GM23338 (cell line): ENCODE results near the gene PLA2G7. TPM values are rescaled to one million over a fixed set of nuclear protein-coding genes. Genes with fewer than 3 reads are reported as not detected.

Source experiments
- ATAC-seq: fragments of 200-7000 bp; cut with Tn5 transposase; 3 replicates; pipeline ENCODE4 v1.9.1; 2020
- DNase-seq: peaks from one replicate; pipeline ENCODE4 v3.0.0-alpha.2; 2015; ENCODE audit warnings: low spot score
- H2AFZ ChIP-seq: fragments of 200-600 bp; sonication (generic); 2 replicates; pipeline ENCODE4 v1.8.0; 2016; ENCODE audit warnings: antibody characterized with exemption, mild to moderate bottlenecking, moderate library complexity
- H3F3A ChIP-seq: fragments of 200-600 bp; sonication (generic); replicated peaks from 2 replicates; pipeline ENCODE4 v1.8.0; 2017; ENCODE audit warnings: antibody characterized with exemption, mixed run types, low read depth
- H3K27ac ChIP-seq: fragments of 200-600 bp; sonication (generic); 2 replicates; pipeline ENCODE4 v1.6.1; 2016; ENCODE audit warnings: low read depth
- H3K27me3 ChIP-seq: fragments of 200-600 bp; sonication (generic); 2 replicates; pipeline ENCODE4 v1.8.0; 2016; ENCODE audit warnings: mild to moderate bottlenecking, mixed run types, moderate library complexity; ENCODE audit not compliant: insufficient read depth
- H3K36me3 ChIP-seq: fragments of 200-600 bp; sonication (generic); 2 replicates; pipeline ENCODE4 v1.8.0; 2016; ENCODE audit warnings: mild to moderate bottlenecking; ENCODE audit not compliant: insufficient read depth
- H3K4me1 ChIP-seq: fragments of 200-600 bp; sonication (generic); 2 replicates; pipeline ENCODE4 v1.8.0; 2016; ENCODE audit warnings: mild to moderate bottlenecking, moderate library complexity; ENCODE audit not compliant: insufficient read depth
- H3K4me2 ChIP-seq: fragments of 200-600 bp; sonication (generic); 2 replicates; pipeline ENCODE4 v1.7.1; 2017; ENCODE audit warnings: mixed run types
- H3K4me3 ChIP-seq: fragments of 200-600 bp; sonication (generic); 2 replicates; pipeline ENCODE4 v1.6.1; 2016; ENCODE audit warnings: mixed run types
- H3K79me2 ChIP-seq: fragments of 200-600 bp; sonication (generic); replicated peaks from 2 replicates; pipeline ENCODE4 v1.8.0; 2017; ENCODE audit warnings: mild to moderate bottlenecking; ENCODE audit not compliant: insufficient read depth
- H3K9me2 ChIP-seq: fragments of 200-600 bp; sonication (generic); 2 replicates; pipeline ENCODE4 v1.8.0; 2017; ENCODE audit not compliant: insufficient read depth
- H4K20me1 ChIP-seq: fragments of 200-600 bp; sonication (generic); replicated peaks from 2 replicates; pipeline ENCODE4 v1.8.0; 2017; ENCODE audit warnings: mild to moderate bottlenecking; ENCODE audit not compliant: insufficient read depth
- H3K27ac Mint-ChIP-seq: 2 replicates; pipeline ENCODE4 v1.8.0; 2020; ENCODE audit warnings: inconsistent platforms, mild to moderate bottlenecking, moderate library complexity, mixed read lengths
- H3K27me3 Mint-ChIP-seq: 3 replicates; pipeline ENCODE4 v1.8.0; 2022; ENCODE audit warnings: low read depth, mild to moderate bottlenecking, moderate library complexity, mixed read lengths, inconsistent platforms; ENCODE audit not compliant: insufficient read depth, poor library complexity
- H3K36me3 Mint-ChIP-seq: 3 replicates; pipeline ENCODE4 v1.8.0; 2021; ENCODE audit warnings: low read depth, mild to moderate bottlenecking, inconsistent platforms, moderate library complexity, mixed read lengths
- H3K4me1 Mint-ChIP-seq: 3 replicates; pipeline ENCODE4 v1.8.0; 2020; ENCODE audit warnings: mild to moderate bottlenecking, inconsistent platforms, mixed read lengths
- H3K4me3 Mint-ChIP-seq: 3 replicates; pipeline ENCODE4 v1.8.0; 2021; ENCODE audit warnings: moderate library complexity, mild to moderate bottlenecking, inconsistent platforms, mixed read lengths
- H3K9me3 Mint-ChIP-seq: 3 replicates; pipeline ENCODE4 v1.8.0; 2020; ENCODE audit warnings: moderate library complexity, mild to moderate bottlenecking, inconsistent platforms, mixed read lengths
- REST ChIP-seq: IDR thresholded peaks from one replicate; pipeline ENCODE4 v1.6.1; 2018; ENCODE audit warnings: antibody characterized with exemption; ENCODE audit not compliant: unreplicated experiment
- ZNF114 ChIP-seq: fragments of 250-450 bp; sonication (Bioruptor Pico); IDR thresholded peaks from 2 replicates; pipeline ENCODE4 v1.5.0; 2020; ENCODE audit warnings: mild to moderate bottlenecking, moderate library complexity
- ZNF462 ChIP-seq: fragments of 250-450 bp; sonication (Bioruptor Pico); IDR thresholded peaks from 2 replicates; pipeline ENCODE4 v1.5.0; 2020; ENCODE audit warnings: mild to moderate bottlenecking, moderate library complexity
- polyA plus RNA-seq: library from polyadenylated mRNA; unstranded; fragments of >200 nt; fragmentation: Nextera tagmentation; extraction: Ambion mirVana; gene quantifications from 2 replicates; pipeline ENCODE4 v1.2.1, GENCODE V29; 2016
- total RNA-seq: library from RNA; depleted of rRNA; stranded (reverse); fragments of >200 nt; shearing (Covaris generic); gene quantifications from 2 replicates; pipeline ENCODE4 v1.2.3, GENCODE V29; 2014

Gene PLA2G7
- total and polyA plus RNA-seq, 2 experiments from 2014 or later = 2.4 to 2.8 TPM

GRCh38 chr6:46749731-46750130 lies 14.6 kb upstream of the PLA2G7 start:
- DNase-seq (peak; percentile 83), ATAC-seq (peak; percentile 97)
- H3K4me2 ChIP-seq = peak overlapping the region; percentile 50; the same call in 1 of the 2 replicates
- no peak overlapping the region for H3K4me3 ChIP-seq
- peaks cover 18% of the 10 kb centered on the region for H3K9me2 ChIP-seq
- Mint-ChIP-seq H3K36me3 (no peaks in the 10 kb centered on the region), H3K27me3 (peaks cover 1% of the 10 kb centered on the region), H3K27ac (peak overlapping the region; percentile 32; the same call in 1 of the 2 replicates), H3K9me3 (no peaks in the 10 kb centered on the region), H3K4me1 (peaks cover 19% of the 10 kb centered on the region), H3K4me3 (peak overlapping the region; percentile 46; the same call in 2 of the 3 replicates)
- peak overlapping the region; percentile 21; the same call in 1 of the 2 replicates for H3K27ac ChIP-seq
- H3F3A ChIP-seq = no peaks in the 10 kb centered on the region
- no peaks in the 10 kb centered on the region for H4K20me1 ChIP-seq
- no peak overlapping the region for H2AFZ ChIP-seq
- peaks cover 11% of the 10 kb centered on the region for H3K4me1 ChIP-seq
- no peaks in the 10 kb centered on the region for H3K36me3 ChIP-seq
- TF ChIP-seq ZNF114 = peak; percentile 23; the same call in 1 of the 2 replicates
- TF ChIP-seq ZNF462 (CRISPR knock-in tag) = 0 out of 2 replicates have a peak, but pooled peaks have one; percentile 3
- no peak for TF ChIP-seq REST
- H3K79me2 ChIP-seq = no peaks in the 10 kb centered on the region
- H3K27me3 ChIP-seq = no peaks in the 10 kb centered on the region
